Superior temporal gyrus (tissue), 1 donor: Measurements from ENCODE around the gene RDH13.
"Not testable (repeated sequence)": the region's sequence is repeated elsewhere in the genome, so short reads cannot be mapped to it uniquely, and the experiment has no call there.

ENCODE experiments used
- DNase-seq: peaks from one replicate; pipeline ENCODE4 v3.0.0-alpha.2; 2016; ENCODE audit errors: extremely low spot score

Gene RDH13

GRCh38 chr19:55077106-55077505 lies 14.2 kb upstream of the RDH13 start:
- no peak for DNase-seq

DNA sequence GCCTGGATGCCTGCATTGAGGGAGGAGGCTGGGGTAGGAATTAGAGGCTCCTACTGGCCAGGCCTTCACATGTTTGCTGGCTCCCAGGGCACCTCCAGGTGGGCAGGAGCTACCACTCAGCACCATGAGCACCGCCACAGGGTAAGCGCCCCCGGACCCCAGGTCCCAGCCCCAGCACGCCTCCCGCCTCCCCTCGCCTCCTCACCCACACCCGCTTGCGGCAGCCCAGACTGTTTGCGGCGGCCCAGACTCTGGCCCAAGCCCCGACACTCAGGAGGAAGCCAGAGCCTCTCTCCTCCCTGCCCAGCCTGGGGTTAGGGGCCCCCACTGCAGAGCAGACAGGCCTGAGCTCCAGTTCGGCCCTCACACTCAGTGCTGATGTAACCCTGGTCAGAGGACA lies 13.4 kb upstream of the RDH13 start:
- DNase-seq: no peak

DNA sequence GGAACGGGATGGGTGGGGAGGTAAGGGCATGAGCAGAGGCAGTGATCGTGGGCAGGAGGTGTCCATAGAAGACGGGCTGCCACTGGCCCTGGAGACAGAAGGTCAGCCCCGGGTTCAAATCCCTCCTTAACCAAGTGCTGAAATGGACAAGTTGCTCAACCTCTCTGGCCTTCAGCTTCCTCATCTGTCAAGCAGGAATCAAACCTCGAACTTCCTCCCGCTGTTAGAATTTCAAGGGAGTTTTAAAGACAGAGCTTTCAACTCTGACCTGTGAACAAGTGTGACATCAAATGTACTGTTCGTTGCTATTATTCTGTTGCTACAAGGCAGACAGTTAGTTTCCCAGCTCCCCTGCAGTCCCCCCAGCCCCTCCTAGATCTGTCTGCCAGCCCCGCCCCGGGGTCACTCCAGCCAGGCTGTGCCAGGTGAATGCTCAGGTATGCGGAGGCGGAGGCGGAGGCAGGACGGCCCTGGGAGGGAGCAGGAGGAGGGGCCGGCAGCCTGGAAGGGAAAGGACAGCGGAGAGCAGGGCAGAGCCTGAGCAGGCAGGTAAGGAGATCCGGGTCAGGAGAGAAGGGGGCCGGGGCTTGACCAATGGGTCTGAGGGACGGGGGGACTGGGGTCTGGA lies 12.5 kb upstream of the RDH13 start, which contains the start of gene EPS8L1:
EPS8L1 (plus strand) TSS at position 499 of the 628 bp plus-strand sequence. CDS start 576 bp downstream, outside the sequence.
- DNase-seq: no peak

- DNase-seq: no peak
Measured at GRCh38 chr19:55071913-55072312, 9.0 kb upstream of the RDH13 start.

GRCh38 chr19:55071129-55071502 lies 8.2 kb upstream of the RDH13 start:
- no peak for DNase-seq

DNA sequence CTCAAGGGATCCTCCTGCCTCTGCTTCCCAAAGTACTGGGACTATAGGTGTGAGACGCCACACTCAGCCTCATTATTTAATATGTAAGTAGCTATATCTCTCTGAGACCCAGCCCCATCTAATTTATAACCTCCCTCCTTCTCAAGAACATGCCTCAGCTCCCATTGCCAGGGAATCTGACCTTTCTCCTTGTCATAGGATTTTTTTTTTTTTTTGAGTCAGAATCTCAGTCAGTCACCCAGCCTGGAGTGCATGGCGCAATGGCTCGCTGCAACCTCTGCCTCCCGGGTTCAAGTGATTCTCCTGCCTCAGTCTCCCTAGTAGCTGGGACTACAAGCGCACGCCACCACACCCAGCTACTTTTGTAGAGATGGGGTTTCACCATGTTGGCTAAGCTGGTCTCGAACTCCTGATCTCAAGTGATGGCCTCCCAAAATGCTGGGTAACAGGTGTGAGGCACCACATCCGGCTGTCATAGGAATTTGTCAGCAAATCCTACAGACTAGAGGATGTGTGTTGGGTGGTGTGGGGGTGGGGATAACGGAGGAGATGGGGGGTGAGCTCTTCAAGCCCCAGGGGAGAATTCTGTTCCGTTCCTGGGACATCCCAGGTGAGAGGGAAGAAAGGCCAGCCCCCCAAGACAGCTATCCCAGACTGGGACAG lies 7.6 kb upstream of the RDH13 start:
- no peak for DNase-seq

GRCh38 chr19:55069865-55070197 lies 6.9 kb upstream of the RDH13 start:
- no peak for DNase-seq

GRCh38 chr19:55068950-55069864 lies 6.3 kb upstream of the RDH13 start:
- DNase-seq: no peak

- DNase-seq: no peak
Measured at GRCh38 chr19:55067869-55068268, 4.9 kb upstream of the RDH13 start.

GRCh38 chr19:55066107-55066709 lies 3.3 kb upstream of the RDH13 start:
- no peak for DNase-seq

GRCh38 chr19:55065516-55065915 lies 2.6 kb upstream of the RDH13 start:
- DNase-seq: not testable (repeated sequence)

GRCh38 chr19:55063492-55063843 lies 520 bp upstream of the RDH13 start:
- no peak for DNase-seq

- not testable (repeated sequence) for DNase-seq
Measured at GRCh38 chr19:55060287-55060686, 2.7 kb downstream of the RDH13 start.

- DNase-seq: no peak
Measured at GRCh38 chr19:55058781-55059610, 4.0 kb downstream of the RDH13 start.

GRCh38 chr19:55056827-55057226 lies 6.1 kb downstream of the RDH13 start:
- DNase-seq: no peak

DNA sequence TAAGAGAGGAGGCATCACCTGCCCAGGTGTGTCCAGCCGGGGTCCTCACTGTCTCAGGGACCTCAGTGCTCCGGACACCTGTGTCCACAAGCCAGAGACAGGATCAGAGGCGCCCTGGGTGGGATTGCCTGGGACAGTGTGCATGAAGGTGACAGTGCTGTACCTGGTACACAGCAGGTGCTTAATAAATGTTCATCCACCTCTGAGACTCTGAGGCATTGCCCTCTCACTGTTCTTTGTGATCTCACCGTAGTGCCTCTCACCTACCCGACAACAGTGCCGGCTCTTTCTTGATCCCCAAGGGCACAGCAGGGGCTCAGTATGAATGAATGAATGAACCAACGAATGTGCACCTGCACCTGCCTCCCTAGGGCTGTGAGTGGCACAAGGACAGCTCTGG lies 9.2 kb downstream of the RDH13 start:
- DNase-seq: no peak

GRCh38 chr19:55050749-55051532 lies 12.0 kb downstream of the RDH13 start:
- no peak for DNase-seq

GRCh38 chr19:55048446-55048845 lies 14.5 kb downstream of the RDH13 start:
- DNase-seq: no peak

DNA sequence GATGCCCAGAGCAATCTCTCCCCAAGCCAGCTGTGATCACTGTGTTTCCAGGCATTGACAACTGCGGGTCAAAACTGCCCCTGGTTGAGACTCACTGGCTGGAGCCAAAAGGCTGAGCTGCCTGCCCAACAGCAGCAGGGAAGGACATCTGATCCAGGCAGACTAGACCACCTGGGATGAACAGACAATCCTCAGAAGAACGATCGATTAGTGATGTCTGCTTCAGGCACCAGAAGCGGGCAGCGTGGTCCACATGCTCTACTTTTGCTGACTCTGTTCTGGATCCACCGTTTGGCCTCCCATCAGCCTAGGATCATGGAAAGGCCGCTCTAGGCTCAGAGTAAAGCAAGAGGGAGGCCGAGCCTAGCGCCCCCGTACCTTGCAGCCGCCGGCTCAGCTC lies 15.0 kb downstream of the RDH13 start:
- no peak for DNase-seq

DNA sequence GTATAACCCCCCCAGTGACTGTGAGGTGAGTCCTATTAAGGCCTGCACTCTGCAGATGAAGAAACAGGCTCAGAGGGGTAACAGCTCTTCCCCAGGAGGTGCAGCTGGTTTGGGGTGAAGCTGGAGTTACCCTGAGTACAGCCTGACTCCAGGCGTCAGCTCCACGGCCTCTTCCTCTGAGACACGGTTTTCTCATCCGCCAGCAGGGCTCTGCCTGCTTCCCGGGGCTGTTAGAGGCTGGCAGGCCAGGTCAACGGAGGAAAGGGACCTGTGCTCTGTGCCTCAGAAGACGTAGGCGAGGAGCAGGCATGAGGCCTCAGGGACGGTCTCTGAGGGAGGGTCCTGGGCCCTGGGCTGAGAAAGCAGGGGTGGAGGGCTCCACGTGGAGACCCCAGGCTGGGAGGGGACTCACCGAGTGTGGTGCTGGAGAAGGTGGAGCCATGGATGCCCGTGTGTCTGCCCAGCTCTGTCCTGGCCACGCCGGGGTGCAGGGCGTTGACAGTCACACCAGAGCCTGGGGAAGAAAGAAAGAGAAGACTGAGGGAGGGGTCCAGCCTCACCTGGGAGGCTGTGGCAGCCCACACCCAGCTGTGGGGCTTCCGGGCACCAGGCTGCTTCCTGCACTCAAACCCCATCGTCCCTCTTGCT lies 15.8 kb downstream of the RDH13 start:
- DNase-seq: no peak
